Osteocyte (in vitro differentiated cells): Measurements from ENCODE around the gene FAM83B. TPM values are rescaled to one million over a fixed set of nuclear protein-coding genes. Genes with fewer than 3 reads are reported as not detected.

Source experiments
- DNase-seq: peaks from one replicate; pipeline ENCODE4 v3.0.0; 2021; ENCODE audit warnings: mixed read lengths; ENCODE audit not compliant: unreplicated experiment; ENCODE audit errors: extremely low spot score
- H3K27ac Mint-ChIP-seq: one replicate; pipeline ENCODE4 v1.8.0; 2021; ENCODE audit warnings: mild to moderate bottlenecking, mixed read lengths; ENCODE audit not compliant: unreplicated experiment
- H3K27me3 Mint-ChIP-seq: one replicate; pipeline ENCODE4 v1.8.0; 2021; ENCODE audit warnings: mixed read lengths; ENCODE audit not compliant: unreplicated experiment
- H3K36me3 Mint-ChIP-seq: one replicate; pipeline ENCODE4 v1.8.0; 2021; ENCODE audit warnings: mixed read lengths; ENCODE audit not compliant: unreplicated experiment
- H3K4me1 Mint-ChIP-seq: one replicate; pipeline ENCODE4 v1.8.0; 2021; ENCODE audit warnings: mixed read lengths; ENCODE audit not compliant: unreplicated experiment
- H3K4me3 Mint-ChIP-seq: one replicate; pipeline ENCODE4 v1.8.0; 2021; ENCODE audit warnings: mild to moderate bottlenecking, moderate library complexity, mixed read lengths; ENCODE audit not compliant: unreplicated experiment
- H3K9me3 Mint-ChIP-seq: one replicate; pipeline ENCODE4 v1.8.0; 2021; ENCODE audit warnings: mixed read lengths; ENCODE audit not compliant: unreplicated experiment
- total RNA-seq: library from RNA; stranded (reverse); gene quantifications from 2 replicates; pipeline ENCODE4 v1.2.1, GENCODE V29; 2021
- TF ChIP-seq, protein P1 (sequence below): fragments of 200-600 bp; sonication (generic); IDR thresholded peaks from 2 replicates; pipeline ENCODE4 v1.5.0; 2021; ENCODE audit warnings: antibody characterized with exemption, mild to moderate bottlenecking, moderate library complexity

FAM83B gene
- total RNA-seq, 1 donor from 2014 or later = 0.64 TPM

DNA sequence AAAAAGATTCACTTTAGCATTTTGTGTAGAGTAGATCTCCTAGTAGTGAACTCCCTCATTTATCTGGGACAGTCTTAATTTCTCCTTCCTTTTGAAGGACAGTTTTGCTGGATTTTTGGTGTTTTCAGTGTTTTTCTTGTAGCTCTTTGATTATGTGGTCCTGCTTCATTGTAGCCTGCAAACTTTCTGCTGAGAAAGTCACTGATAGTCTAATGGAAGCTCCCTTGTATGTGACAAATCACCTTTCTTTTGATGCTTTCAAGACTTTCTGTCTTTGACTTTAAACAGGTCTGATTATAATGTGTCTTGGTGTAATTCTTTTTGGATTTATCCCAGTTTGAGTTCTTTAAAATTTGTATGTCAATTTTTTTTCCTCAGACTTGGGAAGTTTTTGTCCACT lies 86.1 kb downstream of the FAM83B start:
- no peak for DNase-seq
- peaks cover 8% of the 10 kb centered on the region for H3K36me3 Mint-ChIP-seq
- TF ChIP-seq, protein P1, sequence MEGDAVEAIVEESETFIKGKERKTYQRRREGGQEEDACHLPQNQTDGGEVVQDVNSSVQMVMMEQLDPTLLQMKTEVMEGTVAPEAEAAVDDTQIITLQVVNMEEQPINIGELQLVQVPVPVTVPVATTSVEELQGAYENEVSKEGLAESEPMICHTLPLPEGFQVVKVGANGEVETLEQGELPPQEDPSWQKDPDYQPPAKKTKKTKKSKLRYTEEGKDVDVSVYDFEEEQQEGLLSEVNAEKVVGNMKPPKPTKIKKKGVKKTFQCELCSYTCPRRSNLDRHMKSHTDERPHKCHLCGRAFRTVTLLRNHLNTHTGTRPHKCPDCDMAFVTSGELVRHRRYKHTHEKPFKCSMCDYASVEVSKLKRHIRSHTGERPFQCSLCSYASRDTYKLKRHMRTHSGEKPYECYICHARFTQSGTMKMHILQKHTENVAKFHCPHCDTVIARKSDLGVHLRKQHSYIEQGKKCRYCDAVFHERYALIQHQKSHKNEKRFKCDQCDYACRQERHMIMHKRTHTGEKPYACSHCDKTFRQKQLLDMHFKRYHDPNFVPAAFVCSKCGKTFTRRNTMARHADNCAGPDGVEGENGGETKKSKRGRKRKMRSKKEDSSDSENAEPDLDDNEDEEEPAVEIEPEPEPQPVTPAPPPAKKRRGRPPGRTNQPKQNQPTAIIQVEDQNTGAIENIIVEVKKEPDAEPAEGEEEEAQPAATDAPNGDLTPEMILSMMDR = no peak
- H3K27me3 Mint-ChIP-seq = no peaks in the 10 kb centered on the region
- peaks cover 10% of the 10 kb centered on the region for H3K4me1 Mint-ChIP-seq
- no peak overlapping the region for H3K27ac Mint-ChIP-seq
- peaks cover 33% of the 10 kb centered on the region for H3K9me3 Mint-ChIP-seq
- no peak overlapping the region for H3K4me3 Mint-ChIP-seq

DNA sequence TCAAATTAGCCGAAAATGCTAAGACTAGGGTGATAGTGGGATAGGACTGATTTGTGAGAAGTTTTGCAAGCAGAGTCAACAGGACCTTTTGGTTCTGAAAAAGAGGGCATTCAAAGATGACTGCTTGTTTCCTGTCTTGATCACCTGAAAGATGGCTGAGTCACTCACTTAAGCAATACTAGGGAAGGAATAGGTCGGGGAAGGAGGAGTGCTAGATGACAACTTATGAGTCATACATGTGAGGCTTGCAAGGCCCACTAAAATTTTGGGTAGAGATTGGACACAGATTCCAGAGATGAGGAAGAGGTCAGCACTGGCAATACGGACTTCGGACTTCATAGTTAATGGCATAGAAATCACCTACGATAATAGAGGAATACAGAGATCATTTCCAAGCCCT lies 89.2 kb downstream of the FAM83B start:
- H3K9me3 Mint-ChIP-seq = peaks cover 32% of the 10 kb centered on the region
- TF ChIP-seq, protein P1 = no peak
- no peak overlapping the region for H3K4me3 Mint-ChIP-seq
- no peak for DNase-seq
- no peaks in the 10 kb centered on the region for H3K27me3 Mint-ChIP-seq
- H3K4me1 Mint-ChIP-seq = no peaks in the 10 kb centered on the region
- H3K27ac Mint-ChIP-seq = no peak overlapping the region
- H3K36me3 Mint-ChIP-seq = peaks cover 8% of the 10 kb centered on the region

DNA sequence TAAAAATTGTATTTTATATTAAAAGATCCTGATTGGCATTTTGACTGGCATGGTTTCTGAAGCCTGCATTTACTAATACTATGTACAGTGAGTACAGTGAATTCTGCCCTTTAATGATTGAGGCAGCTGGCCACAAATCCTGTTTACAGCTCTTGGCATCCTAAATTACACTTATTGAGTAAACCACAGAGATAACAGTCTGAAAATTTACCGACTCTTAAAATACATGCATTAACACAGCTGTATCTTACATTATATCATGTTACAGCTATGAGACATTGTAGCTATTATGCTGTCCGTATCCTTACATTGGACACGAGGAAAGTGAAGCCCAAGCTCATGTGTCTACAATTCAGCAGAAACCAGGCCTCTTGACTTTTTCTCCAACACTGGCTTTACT lies 90.8 kb downstream of the FAM83B start:
- peaks cover 6% of the 10 kb centered on the region for H3K36me3 Mint-ChIP-seq
- H3K4me1 Mint-ChIP-seq = no peaks in the 10 kb centered on the region
- no peak overlapping the region for H3K4me3 Mint-ChIP-seq

DNA sequence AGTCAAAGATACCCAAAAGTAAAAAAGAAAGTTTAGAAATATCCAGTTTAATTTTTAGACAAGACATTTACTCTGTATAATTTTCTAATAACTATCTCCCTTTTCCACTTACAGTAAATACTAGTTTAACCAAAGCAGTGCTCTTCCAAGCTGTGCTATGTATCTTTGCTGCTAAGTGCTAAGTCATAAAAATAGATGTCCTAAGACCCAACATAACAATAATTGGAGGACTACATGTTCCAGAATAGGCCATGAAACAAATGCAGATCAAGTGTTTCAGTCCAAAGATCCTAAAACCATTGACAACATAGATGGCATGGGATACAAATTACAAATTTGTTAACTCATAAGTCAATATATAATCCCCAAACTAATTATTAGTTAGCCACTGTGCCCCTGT lies 111.1 kb downstream of the FAM83B start:
- peaks cover 5% of the 10 kb centered on the region for H3K27me3 Mint-ChIP-seq
- no peak overlapping the region for H3K4me3 Mint-ChIP-seq
- H3K36me3 Mint-ChIP-seq = no peaks in the 10 kb centered on the region
- DNase-seq = no peak
- no peak overlapping the region for H3K27ac Mint-ChIP-seq
- H3K9me3 Mint-ChIP-seq = peaks cover 3% of the 10 kb centered on the region
- TF ChIP-seq, protein P1 = no peak
- no peaks in the 10 kb centered on the region for H3K4me1 Mint-ChIP-seq

More for the DNA sequence above, 90.8 kb downstream of the FAM83B start:
- Mint-ChIP-seq H3K27me3 (peaks cover 3% of the 10 kb centered on the region), H3K27ac (no peak overlapping the region), H3K9me3 (peaks cover 21% of the 10 kb centered on the region)
- TF ChIP-seq, protein P1 = no peak
- no peak for DNase-seq

DNA sequence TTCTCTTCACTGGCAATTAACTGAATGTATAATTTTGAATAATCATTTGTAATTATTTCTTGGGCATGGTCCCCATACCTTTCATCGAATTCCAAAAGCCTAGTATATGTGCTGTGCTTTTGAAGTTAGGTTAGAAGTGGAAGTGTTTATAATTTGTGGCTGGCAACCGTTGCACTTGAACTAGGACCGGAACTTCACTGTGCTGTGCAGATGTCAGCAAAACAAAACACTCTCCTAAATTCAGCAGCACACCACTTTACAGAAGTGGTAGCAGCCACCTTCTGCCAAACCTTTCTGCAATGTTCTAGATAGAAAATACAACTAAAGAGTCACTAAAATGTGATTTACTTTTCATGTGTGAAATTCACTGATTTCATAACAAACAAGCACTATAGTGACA lies 111.9 kb downstream of the FAM83B start:
- H3K27ac Mint-ChIP-seq = no peak overlapping the region
- H3K4me3 Mint-ChIP-seq = no peak overlapping the region
- peaks cover 3% of the 10 kb centered on the region for H3K27me3 Mint-ChIP-seq
- H3K9me3 Mint-ChIP-seq = peaks cover 3% of the 10 kb centered on the region
- no peak for DNase-seq
- no peaks in the 10 kb centered on the region for H3K4me1 Mint-ChIP-seq
- H3K36me3 Mint-ChIP-seq = no peaks in the 10 kb centered on the region
- TF ChIP-seq, protein P1 = no peak
